GM19395 (cell line): Measurements from ENCODE around the gene FNIP2.
"Not testable (repeated sequence)": the region's sequence is repeated elsewhere in the genome, so short reads cannot be mapped to it uniquely, and the experiment has no call there.

Source experiments
- ATAC-seq: cut with Tn5 transposase; IDR thresholded peaks from one replicate; pipeline ENCODE4 v1.9.1; 2021; ENCODE audit warnings: mild to moderate bottlenecking, moderate library complexity; ENCODE audit not compliant: unreplicated experiment

Gene FNIP2

DNA sequence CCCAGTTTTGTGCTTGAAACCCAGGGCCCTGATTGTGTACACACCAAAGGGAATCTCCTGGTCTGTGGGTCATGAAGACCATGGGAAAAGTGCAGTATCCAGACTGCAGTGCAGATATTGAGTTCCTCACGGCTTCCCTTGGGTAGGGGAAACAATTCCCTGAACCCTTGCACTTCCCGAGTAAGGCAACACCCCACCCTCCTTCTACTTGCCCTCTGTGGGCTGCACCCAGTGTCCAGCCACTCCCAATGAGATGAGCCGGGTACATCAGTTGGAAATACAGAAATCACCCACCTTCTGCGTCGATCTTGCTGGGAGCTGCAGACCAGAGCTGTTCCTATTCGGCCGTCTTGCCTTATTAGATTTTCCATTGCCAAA lies 134.2 kb downstream of the FNIP2 start:
- ATAC-seq, result no peak

DNA sequence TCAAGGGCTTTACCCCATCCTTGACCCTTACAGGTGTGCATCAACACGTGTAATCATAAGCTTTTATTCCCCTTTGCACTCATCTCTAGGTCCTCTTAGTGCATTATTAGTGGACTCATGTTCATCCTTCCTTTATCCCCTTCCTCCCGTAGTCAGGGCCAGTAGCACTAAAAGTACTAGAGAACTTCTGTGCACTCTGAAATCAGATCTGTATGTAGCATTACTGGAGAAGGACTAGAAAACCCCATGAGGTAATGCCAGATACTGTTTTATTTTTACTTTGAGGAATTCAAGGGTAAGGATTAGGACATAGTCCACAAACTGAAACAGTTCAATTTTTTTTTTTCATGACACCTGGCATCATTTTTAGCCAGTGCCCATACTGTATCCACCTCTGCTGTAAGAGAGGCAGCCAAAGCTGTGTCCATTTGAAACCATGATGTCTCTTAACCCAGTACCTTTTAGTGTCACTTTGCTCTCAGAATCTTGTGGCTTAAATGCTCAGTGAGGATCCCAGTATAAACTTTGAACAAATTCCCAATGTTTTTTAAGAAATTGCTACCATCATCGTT lies 134.7 kb downstream of the FNIP2 start:
- no peak for ATAC-seq

DNA sequence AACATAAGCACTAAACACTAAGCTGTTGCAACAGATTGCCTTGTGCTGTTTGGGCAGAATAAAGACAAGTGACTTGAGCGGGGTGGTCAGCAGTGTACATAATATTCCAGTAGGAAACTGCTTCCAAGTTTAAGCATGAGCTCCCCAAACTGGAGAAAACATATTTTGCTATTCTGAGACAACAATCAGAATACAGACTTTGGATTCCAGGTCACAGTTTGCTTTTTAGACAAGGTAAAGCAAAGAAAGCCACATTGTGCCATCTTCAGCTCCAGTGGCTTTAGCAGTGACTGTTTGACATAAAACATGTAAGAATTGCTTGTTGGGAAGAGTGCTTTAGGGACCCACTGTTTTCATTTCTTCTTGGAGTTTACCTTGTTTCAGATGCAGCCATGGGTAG lies 136.0 kb downstream of the FNIP2 start:
- ATAC-seq, result no peak

DNA sequence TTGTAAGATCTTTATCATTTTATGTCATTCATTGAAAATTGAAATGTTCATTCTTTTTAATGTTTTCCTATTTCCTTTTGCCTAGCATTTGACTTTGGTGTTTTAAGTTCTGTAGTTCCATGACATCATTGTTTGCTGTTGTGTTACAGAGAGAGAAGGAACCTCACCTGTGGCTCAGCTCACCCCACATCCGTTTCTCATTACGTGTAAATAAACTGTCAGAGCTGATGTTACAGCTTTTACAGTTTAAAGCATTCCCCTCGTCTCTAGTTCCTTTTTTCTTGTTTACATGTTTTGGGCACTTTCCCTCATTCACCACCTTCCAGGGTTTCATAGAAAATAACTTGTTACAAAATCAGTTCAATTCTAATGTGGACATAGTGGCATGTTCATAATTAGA lies 137.2 kb downstream of the FNIP2 start:
- peak; percentile 87 for ATAC-seq

DNA sequence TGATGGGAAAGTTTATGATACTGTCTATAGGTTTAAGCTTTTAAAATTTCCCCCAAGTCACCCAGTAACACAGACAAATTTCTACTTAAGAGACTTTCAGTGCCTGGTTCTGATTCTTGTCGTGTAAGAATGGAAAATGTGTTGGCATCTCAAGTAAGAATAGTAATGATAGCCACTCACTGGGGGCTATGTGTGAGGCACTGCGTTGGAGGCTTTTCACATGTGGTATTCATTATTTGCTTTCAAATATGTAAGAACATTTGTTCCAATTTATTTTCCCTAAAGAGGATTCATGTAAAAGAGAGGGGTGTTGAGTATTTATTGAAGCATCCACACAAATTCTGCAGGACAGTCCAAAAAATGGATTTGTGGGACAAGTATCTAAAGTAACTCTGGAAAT lies 143.6 kb downstream of the FNIP2 start:
- no peak for ATAC-seq

DNA sequence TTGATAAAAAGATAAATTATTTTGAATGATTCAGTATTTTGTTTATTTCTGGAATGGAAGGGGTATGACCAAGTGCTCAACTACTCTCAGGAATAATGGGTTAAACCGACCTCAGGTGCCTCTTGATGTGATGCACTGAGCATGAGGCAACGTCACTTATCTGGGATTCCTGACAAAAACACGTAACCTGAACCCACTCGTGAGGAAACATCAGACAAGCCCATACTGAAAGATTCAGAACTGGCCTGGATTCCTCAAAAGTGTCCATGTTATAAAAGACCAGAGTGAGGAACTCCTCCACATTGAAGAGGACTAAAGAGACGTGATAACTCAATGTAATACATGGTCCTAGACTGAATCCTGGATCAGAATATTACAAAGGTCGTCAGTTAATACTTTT lies 144.0 kb downstream of the FNIP2 start:
- ATAC-seq, result no peak

DNA sequence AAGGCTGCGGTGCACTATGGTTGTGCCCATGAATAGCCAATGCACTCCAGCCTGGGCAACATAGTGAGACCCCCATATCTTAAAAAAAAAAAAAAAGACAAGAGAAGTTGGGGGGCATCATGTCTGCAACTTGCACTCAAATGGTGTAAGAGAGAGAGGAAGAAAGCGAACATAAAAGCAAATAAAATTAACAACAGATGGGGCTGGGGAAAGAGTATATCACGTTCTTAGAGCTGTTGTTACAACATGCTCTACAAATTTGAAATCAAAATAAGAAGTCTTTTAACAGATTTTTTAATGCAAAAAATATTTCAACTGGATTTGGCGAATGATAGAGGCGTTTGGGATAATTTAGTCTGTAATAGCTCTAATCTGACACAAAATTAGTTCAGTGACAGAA lies 144.9 kb downstream of the FNIP2 start:
- ATAC-seq, result no peak

DNA sequence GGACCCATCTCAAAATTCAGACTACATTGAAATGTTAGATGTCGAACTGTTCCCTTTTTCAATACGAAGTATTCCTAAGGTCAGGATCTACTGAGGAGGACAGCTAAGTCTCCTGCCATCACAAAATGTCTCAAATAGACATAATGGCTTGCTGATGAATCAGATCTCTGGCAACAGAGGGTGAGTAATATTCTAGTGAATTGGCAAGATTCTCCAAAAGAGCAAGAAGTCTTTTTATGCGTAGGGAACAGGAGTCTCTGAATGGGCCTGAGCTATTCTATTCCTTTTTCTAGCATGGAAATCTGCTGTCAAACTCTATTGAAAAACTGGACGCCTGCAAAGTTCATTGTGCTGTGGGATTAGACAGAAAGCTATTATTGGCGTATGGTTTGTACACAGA lies 145.4 kb downstream of the FNIP2 start:
- no peak for ATAC-seq

DNA sequence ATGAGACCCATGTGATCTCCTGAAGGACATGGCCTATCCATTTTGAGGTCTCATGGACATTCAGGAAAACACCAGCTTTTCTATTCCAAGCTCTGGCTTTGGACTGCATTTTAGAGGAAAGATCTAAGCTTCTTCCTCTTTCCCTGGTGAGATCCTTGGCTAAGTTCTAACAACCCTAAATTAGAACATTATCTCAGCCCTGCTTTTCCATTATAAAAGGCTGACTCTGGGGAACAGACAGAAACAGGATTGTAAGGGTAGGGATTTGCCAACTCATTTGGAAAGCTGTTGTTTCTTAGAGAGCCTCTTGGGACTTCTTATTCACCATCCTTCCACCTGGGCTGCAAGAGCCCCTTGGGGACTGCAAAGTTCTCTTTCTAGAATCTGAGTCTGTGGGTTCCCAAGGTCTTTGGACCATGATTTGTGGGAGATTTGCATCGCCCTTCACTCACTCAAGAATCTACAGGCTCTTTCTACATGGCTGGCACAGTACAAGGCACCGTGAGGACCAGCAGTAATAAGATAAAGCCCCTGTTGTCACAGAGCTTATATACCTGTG lies 146.9 kb downstream of the FNIP2 start:
- ATAC-seq, result no peak

DNA sequence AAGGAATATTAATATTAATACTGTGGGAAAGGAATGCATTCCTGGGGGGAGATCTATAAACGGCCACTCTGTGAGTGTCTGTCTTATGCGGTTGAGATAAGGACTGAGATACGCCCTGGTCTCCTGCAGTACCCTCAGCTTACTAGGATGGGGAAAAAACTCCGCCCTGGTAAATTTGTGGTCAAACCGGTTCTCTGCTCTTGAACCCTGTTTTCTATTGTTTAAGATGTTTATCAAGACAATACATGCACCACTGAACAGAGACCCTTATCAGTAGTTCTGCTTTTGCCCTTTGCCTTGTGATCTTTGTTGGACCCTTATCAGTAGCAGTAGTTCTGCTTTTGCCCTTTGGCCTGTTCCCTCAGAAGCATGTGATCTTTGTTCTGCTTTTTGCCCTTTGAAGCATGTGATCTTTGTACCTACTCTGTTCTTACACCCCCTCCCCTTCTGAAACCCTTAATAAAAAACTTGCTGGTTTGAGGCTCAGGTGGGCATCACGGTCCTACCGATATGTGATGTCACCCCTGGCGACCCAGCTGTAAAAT lies 151.7 kb downstream of the FNIP2 start:
- not testable (repeated sequence) for ATAC-seq

DNA sequence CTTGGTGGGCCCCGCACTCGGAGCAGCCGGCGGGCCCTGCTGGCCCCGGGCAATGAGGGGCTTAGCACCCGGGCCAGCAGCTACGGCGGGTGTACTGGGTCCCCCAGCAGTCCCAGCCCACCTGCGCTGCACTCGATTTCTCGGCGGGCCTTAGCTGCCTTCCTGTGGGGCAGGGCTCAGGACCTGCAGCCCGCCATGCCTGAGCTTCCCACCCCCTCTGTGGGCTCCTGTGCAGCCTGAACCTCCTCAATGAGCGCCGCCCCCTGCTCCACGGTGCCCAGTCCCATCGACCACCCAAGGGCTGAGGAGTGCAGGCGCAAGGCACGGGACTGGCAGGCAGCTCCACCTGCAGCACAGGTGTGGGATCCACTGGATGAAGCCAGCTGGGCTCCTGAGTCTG lies 158.9 kb downstream of the FNIP2 start:
- ATAC-seq, result not testable (repeated sequence)

DNA sequence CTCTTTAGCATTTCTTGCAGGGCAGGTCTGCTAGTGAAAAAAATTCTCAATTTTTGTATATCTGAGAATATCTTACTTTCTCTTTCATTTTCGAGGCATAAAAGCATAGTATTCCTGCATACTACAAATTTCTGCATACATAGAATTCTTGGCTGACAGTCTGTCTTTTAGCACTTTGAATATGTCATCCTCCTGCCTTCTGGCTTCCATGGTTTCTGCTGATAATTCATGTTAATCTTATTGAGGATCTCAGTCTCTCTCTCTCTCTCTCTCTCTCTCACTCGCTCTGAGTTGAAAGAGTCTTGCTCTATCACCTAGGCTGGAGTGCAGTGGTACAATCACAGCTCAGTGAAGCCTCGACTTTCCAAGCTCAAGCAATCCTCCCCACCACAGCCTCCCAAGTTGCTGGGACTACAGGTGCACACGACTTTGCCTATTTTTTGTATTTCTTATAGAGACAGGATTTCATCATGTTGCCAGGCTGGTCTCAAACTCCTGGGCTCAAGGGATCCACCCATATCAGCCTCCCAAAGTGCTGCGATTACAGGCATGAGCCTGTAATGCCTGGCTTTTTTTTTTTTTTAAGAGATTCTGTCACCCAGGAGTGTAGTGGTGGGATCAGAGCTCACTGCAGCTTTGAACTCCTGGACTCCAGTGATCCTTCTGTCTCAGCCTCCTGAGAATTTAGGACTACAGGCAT lies 161.3 kb downstream of the FNIP2 start:
- ATAC-seq, result peak; percentile 59

DNA sequence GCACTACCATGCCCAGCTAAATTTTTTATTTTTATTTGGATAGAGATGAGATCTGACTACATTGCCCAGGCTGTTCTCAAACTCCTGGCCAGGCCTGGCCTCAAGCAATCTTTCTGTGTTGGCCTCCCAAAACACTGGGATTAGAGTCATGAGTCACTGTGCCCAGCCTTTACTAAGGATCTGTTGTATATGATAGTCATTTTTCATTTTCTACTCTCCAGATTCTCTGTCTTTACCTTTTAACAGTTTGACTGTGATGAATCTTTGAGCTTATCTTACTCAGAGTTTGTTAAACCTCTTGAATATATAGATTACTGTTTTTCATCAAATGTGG lies 161.8 kb downstream of the FNIP2 start:
- ATAC-seq, result peak; percentile 20

DNA sequence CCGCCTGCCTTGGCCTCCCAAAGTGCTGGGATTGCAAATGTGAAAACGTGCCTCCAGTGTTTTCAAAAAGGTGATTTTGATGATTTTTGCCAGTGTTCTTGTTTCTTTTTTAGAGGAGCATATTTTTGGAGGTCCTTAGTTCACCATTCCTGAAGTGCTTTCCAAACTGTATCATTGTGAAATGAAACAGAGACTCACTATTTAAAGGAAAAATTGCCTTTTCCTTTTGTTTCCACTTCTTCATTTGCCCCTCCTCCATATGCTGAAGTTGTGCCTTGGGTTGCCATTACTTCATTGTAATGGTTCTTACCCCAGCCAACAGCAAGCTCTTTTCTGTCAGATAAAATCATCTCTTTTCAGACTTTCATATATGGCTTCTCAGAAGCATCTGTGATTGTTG lies 164.4 kb downstream of the FNIP2 start:
- ATAC-seq, result no peak

DNA sequence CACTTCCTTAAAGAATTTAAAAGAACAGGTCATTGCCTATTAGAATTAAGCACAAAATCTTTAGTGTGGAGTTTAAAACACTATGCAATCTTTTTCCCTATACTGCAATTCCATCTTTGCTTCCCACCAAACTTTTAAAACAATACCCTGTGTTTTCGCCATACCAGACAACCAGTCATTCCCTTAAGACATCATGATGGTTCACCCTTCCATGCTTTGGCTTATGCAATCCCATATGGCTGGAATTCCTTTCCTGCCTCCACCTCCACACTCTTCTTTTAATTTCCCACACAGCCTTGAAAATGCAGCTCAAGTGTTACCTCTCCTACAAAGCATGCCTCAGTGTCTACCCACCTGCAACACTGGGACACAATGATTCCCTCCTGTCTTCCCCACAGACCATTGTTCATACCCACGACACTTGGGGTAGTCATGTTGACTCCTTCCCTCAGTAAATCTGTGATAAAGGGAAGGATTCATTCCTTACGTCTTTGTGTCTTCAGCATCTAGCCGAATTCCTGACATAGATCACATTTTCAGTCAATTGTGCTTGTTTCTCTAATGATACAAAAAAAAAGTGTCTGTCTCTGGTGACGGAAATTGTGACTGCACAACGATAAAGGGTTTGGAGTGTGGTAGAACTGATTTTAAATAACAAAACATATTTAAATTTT lies 166.3 kb downstream of the FNIP2 start:
- no peak for ATAC-seq

DNA sequence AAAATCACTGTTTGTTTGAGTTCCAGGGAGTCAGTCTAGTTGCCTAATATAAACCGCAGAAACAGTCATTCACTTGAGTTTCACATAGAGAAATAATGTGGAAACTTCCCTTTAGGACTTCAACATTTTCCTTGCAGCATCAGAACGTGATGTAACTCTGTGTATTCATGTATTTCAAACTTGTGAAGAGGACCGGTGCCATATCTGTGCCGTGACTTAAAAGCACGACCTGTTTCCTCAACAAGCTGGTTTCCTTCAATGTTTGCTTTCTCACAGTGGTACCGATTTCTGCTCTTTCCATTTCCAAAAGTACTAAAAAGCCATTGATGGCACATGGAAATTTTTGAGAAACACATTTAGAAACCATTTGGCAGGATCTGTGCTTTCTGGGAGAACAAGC lies 167.4 kb downstream of the FNIP2 start:
- ATAC-seq, result no peak

DNA sequence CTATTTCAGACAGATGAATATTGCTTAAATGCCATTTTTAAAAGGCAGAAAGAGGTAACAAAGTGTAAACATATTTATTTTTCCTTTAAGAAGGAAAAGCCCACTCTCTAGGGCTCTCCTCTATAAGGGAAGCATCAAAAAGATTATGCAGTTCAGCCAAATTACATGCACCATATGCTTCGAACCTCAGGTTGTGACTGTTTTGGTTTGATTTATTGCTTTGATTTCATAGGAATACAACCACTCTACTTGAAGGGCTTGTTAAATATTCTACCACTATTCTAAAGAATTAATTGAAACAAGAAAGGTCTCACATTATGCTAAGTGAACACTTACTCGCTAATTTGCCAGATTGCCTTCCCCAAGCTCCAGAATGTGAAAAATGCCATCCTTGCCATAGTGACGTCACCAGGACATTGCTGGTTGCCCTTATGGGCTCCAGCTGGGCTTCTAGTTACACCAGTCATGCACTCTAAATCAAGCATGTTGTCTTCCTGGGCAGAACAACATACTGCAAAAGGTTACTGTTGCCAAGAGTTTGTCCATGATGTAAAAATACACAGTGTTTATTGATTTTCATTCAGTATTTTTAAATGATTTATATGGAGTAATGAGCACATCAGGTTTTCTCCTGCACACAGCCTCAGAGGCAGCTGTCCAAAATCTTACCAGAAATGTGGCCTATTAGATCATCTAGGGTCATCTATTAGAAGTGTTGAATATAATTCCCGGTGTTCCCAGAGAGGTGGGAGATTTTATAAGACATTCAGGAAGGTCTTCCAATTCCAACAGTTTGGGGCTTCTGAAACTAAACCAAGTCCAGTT lies 169.6 kb downstream of the FNIP2 start:
- ATAC-seq, result no peak

DNA sequence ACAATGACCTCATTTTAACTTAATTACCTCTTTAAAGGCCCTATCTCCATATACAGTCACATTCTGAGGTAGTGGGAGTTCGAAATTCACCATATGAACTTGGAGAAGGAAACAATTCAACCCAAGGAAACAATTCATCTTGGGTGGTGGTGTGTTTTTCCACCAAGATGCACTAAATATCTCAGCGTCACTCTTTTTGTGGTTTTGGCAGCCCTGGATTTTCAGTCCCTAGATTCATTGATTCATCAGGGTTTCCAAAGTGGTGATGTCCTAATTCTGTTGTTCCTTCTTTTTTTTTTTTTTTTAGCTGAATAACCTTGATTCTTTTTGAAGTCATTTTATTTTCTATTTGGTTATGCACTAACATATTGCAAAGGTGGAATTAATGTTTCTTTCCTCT lies 171.4 kb downstream of the FNIP2 start:
- no peak for ATAC-seq

DNA sequence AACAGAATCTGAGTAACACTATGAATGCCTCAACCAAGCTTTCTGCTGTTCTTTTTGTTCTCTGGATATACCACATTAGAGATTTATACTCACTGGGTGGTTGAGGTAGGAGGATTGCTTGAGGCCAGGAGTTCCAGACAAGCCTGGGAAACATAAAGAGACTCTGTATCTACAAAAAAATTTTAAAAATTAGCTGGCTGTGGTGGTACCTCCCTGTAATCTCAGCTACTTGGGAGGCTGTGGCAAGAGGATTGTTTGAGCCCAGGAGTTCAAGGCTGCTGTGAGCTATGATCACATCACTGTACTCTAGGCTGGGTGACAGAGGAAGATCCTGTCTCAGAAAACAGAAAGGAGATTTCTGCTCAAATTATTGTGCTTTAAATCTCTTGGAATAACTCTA lies 172.5 kb downstream of the FNIP2 start:
- ATAC-seq, result no peak

DNA sequence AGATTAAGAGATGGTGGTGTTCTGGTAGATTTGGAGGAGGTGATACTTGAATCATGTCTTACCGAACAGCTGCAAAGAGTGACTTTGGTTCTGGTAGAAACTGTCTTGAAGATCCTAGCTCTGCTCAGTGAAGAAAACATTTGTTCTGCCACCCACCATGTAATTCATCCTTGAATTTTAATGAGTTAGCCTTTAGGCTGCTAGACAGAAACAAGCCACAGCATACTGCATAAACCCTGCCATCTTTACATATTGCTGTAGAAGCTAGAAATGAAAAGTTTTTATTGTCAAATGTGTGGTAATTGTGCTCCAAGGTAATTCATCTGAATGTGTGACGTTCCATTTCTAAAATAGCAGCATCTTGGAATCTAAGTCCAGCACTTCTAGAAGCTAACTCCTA lies 173.1 kb downstream of the FNIP2 start:
- ATAC-seq, result no peak

DNA sequence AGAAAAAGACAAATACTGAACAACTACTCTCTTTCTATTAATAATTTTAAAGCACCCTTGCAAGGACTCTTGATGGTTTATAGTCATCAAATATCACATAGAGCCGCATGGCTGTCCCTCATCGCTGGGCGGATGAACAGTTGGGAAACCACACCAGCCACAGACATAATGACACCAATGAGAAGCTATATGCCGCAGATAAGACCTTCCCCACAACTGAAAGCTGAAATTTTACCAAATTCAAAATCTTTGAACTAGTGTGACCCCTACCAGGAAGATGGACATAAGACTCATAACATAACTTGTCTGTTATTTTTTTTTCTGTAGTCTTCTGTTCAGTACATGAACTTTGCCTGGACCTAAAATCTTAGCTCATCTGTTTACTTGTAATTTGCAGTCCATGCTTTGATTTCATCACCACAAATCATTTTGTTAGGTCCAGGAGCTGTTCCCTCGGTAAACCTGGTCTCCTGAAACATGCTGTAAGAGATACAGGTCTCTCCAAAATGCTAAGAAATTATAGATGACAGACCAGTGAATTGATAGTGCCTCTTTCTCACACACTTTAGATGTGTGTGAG lies 176.8 kb downstream of the FNIP2 start:
- ATAC-seq, result no peak
